ENCODE data around the gene GHR.

DNA sequence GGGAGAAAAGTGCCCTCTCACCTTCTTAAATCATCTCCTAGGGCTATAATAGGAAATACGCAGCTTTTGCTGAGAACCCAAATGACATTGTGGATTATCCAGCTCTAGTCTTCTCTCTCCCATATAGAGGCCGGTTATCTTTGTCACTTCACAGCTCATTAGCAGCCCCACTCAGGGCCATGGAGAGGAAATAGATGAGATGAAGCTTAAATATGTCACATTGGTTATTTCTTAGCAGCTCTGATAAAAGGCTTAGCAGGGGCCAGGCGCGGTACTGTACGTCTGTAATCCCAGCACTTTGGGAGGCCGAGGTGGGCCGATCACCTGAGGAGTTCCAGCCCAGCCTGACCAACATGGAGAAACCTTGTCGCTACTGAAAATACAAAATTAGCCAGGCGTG is 90.0 kb downstream of the GHR start:
- TF ChIP-seq, protein P1, sequence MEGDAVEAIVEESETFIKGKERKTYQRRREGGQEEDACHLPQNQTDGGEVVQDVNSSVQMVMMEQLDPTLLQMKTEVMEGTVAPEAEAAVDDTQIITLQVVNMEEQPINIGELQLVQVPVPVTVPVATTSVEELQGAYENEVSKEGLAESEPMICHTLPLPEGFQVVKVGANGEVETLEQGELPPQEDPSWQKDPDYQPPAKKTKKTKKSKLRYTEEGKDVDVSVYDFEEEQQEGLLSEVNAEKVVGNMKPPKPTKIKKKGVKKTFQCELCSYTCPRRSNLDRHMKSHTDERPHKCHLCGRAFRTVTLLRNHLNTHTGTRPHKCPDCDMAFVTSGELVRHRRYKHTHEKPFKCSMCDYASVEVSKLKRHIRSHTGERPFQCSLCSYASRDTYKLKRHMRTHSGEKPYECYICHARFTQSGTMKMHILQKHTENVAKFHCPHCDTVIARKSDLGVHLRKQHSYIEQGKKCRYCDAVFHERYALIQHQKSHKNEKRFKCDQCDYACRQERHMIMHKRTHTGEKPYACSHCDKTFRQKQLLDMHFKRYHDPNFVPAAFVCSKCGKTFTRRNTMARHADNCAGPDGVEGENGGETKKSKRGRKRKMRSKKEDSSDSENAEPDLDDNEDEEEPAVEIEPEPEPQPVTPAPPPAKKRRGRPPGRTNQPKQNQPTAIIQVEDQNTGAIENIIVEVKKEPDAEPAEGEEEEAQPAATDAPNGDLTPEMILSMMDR (IDR thresholded peaks at IDR 0.05) = no peak
- TF ChIP-seq EP300 (IDR thresholded peaks at IDR 0.05) = no peak
